Lower leg skin (tissue), 3 donors: Measurements from ENCODE around the gene CPAMD8.

Experiments
- POLR2A ChIP-seq, 2 donors: fragments of 450-650 bp; IDR thresholded peaks; one replicate each; pipeline ENCODE4 v1.6.1; 2016 to 2017; ENCODE audit warnings: antibody characterized with exemption in 2 of 2, mild to moderate bottlenecking in 1 of 2, moderate library complexity in 1 of 2
- TF ChIP-seq, protein P1 (sequence below), 3 donors: fragments of 450-650 bp; IDR thresholded peaks; one replicate each; pipeline ENCODE4 v1.5.1; 2016; ENCODE audit warnings: antibody characterized with exemption in 3 of 3, mild to moderate bottlenecking in 3 of 3, moderate library complexity in 2 of 3

DNA sequence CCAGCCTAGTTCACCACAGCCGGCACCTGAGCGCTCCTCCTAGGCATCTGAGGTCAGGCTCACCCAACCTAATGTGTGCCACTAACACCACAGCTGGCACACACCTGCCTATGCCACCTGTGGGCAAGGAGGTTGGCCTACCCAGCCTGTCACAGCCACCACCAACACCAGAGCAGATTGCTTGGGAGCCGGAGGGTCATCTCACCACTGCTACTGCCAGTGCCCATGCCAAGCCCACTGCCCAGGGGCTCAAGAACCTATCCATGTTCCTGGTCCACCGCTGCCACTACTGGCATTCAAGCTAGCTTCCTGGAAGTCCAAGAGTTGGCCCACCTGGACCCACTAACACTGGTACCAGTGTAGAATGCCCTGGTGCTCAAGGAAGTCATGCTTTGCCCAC, 95.3 kb downstream of the CPAMD8 start:
- no peak for TF ChIP-seq POLR2A (IDR thresholded peaks at IDR 0.05)
- TF ChIP-seq, protein P1, sequence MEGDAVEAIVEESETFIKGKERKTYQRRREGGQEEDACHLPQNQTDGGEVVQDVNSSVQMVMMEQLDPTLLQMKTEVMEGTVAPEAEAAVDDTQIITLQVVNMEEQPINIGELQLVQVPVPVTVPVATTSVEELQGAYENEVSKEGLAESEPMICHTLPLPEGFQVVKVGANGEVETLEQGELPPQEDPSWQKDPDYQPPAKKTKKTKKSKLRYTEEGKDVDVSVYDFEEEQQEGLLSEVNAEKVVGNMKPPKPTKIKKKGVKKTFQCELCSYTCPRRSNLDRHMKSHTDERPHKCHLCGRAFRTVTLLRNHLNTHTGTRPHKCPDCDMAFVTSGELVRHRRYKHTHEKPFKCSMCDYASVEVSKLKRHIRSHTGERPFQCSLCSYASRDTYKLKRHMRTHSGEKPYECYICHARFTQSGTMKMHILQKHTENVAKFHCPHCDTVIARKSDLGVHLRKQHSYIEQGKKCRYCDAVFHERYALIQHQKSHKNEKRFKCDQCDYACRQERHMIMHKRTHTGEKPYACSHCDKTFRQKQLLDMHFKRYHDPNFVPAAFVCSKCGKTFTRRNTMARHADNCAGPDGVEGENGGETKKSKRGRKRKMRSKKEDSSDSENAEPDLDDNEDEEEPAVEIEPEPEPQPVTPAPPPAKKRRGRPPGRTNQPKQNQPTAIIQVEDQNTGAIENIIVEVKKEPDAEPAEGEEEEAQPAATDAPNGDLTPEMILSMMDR (IDR thresholded peaks at IDR 0.05), result no peak
